ENCODE measurements around the gene COL4A2. TPM values are rescaled to one million over a fixed set of nuclear protein-coding genes. Genes with fewer than 3 reads are reported as not detected.

The COL4A2 gene
- total and polyA plus RNA-seq, 4 donors, result 8.0 to 45.2 (median 40.3) TPM

GRCh38 chr13:110472904-110473563 is 165.9 kb downstream of the COL4A2 start:
- no peaks in the 10 kb centered on the region for H3K9me3 ChIP-seq (ENCODE audit: control insufficient read depth in 4 of 4, low read length in 3 of 4)
- H3K36me3 ChIP-seq (ENCODE audit: control insufficient read depth in 4 of 4, insufficient read depth in 3 of 4, low read depth in 1 of 4, low read length in 3 of 4), result peaks cover 0 to 2% (median 0%) of the 10 kb centered on the region in 4 donors
- H3K4me3 ChIP-seq (ENCODE audit: low read depth in 1 of 3, low read length in 3 of 3), result no peak overlapping the region
- H3K27me3 ChIP-seq (ENCODE audit: control insufficient read depth in 4 of 4, insufficient read depth in 4 of 4, low read length in 3 of 4), result no peaks in the 10 kb centered on the region
- DNase-seq (ENCODE audit: low spot score), result no peak
- WGBS, result 92% methylated on average over 14 of the region's 14 CpGs
- no peak overlapping the region for H3K27ac ChIP-seq (ENCODE audit: low read depth in 1 of 2, low read length in 2 of 2)
- H3K4me1 ChIP-seq (ENCODE audit: control insufficient read depth in 4 of 4, insufficient read depth in 4 of 4, low read length in 3 of 4), result peaks cover 0 to 5% (median 0%) of the 10 kb centered on the region in 4 donors
- TF ChIP-seq YY1 (IDR thresholded peaks at IDR 0.05) (no peak), HNF4A (conservative IDR thresholded peaks at IDR 0.05) (no peak), CTCF (IDR thresholded peaks at IDR 0.05; ENCODE audit: low read depth, low read length, missing input control) (no peak), RAD21 (IDR thresholded peaks at IDR 0.05) (no peak), REST (IDR thresholded peaks at IDR 0.05) (no peak), SP1 (IDR thresholded peaks at IDR 0.05) (no peak), ATF3 (IDR thresholded peaks at IDR 0.05) (no peak), GABPA (IDR thresholded peaks at IDR 0.05 in 1 of 2, conservative IDR thresholded peaks at IDR 0.05 in 1 of 2) (no peak), NR2F2 (IDR thresholded peaks at IDR 0.05) (no peak), FOXA1 (IDR thresholded peaks at IDR 0.05) (no peak), HNF4G (IDR thresholded peaks at IDR 0.05) (no peak), JUND (IDR thresholded peaks at IDR 0.05) (no peak), RXRA (IDR thresholded peaks at IDR 0.05) (no peak)
- no peak overlapping the region for H3K9ac ChIP-seq (ENCODE audit: low read depth in 1 of 2, low read length in 2 of 2)

- H3K9me3 ChIP-seq (ENCODE audit: control insufficient read depth in 4 of 4, low read length in 3 of 4), result no peaks in the 10 kb centered on the region
- DNase-seq (ENCODE audit: low spot score), result no peak
- H3K9ac ChIP-seq (ENCODE audit: low read depth in 1 of 2, low read length in 2 of 2), result no peak overlapping the region
- H3K27ac ChIP-seq (ENCODE audit: low read depth in 1 of 2, low read length in 2 of 2), result no peak overlapping the region
- 93% methylated on average over 21 of the region's 21 CpGs for WGBS
- TF ChIP-seq YY1 (IDR thresholded peaks at IDR 0.05) (no peak), MAX (IDR thresholded peaks at IDR 0.05) (no peak), TAF1 (conservative IDR thresholded peaks at IDR 0.05) (no peak), EGR1 (IDR thresholded peaks at IDR 0.05; ENCODE audit: low read depth in 2 of 2) (no peak), ZBTB33 (IDR thresholded peaks at IDR 0.05) (no peak), FOXA2 (IDR thresholded peaks at IDR 0.05) (no peak)
- no peaks in the 10 kb centered on the region for H3K27me3 ChIP-seq (ENCODE audit: control insufficient read depth in 4 of 4, insufficient read depth in 4 of 4, low read length in 3 of 4)
- H3K36me3 ChIP-seq (ENCODE audit: control insufficient read depth in 4 of 4, insufficient read depth in 3 of 4, low read depth in 1 of 4, low read length in 3 of 4), result peaks cover 0 to 2% (median 0%) of the 10 kb centered on the region in 4 donors
- H3K4me1 ChIP-seq (ENCODE audit: control insufficient read depth in 4 of 4, insufficient read depth in 4 of 4, low read length in 3 of 4), result peaks cover 0 to 5% (median 0%) of the 10 kb centered on the region in 4 donors
- H3K4me3 ChIP-seq (ENCODE audit: low read depth in 1 of 3, low read length in 3 of 3), result no peak overlapping the region
Observed at GRCh38 chr13:110474713-110475112, 167.6 kb downstream of the COL4A2 start.

Data from liver (tissue), 9 donors.